Effector CD4-positive, alpha-beta T cell (primary cell): ENCODE results near the gene KCNB1.

ENCODE experiments used
- DNase-seq: peaks from one replicate; pipeline ENCODE4 v3.0.0-alpha.2; 2020

The KCNB1 gene

DNA sequence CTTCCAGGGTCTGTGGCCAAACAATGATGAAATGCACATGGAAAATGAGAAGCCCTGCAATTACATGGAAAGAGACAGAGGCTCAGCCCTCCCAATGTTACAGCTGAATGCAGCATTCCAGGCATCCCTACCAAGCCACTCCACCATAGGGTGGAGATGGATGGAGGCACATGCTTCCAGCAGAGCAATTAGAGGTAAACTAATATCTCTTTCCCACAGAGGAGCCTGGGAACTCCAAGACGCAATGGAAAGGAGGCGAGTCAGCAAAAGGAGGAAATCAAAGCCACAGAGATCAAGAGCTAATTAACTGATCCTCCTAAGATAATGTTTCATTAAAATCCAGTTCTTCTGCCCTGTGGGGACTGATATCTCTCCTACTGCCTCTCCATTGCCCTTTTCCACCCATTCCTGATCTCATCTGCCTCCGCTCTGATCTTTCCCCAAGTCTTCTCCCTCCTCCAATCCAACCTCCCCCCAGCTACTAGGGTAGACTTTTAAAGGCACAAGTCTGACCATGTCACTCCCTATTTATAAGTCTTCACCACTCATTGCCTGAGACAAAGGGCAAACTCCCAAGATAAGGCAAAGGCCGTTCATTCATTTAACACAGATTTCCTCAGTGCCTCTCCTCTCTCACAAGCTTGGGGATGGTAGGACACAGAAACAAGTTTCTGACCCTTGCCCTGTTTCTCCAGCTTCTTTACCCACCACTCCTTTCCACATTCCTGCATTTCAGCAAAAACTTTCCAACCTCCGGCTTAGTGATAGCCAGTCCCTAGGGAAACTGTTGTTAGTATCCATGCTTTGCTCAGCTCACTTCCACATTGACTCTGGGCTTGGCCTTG is 14.3 kb upstream of the KCNB1 start:
- no peak for DNase-seq

DNA sequence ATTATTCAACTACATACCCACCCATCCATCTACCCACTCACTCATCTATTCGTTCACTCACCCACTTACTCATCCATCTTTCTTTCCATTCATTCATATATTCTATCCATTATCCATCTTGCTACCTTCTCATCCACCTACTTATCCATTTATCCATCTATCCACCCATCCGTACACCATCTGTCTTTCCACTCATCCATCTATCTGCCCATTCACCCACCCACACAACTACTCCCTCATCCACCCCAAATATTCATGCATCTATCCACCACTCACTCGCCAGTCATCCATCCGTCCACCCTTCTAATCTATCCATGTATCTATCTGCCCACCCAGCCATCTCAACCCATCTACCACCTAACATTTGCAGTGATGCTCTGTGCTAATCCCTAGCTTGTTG is 13.6 kb upstream of the KCNB1 start:
- DNase-seq = no peak

DNA sequence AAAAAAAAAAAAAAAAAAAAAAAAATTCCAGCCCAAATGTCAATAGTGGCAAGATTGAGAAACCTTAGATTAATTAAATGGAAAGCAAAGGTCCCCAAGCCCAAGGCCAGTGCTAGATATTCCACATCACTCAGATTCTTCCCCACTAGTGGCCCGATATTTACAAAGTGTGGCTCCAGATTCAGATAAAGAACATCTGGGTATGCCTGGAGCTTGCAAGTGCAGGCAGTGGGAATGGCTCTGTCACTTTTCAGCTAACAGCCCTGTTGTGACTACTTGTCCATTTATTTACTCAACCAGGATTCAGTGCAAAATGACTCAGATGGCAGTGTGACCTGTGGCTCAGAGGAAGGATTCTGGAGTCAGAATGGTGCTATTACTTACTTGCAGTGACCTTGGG is 8.2 kb upstream of the KCNB1 start:
- DNase-seq = no peak

DNA sequence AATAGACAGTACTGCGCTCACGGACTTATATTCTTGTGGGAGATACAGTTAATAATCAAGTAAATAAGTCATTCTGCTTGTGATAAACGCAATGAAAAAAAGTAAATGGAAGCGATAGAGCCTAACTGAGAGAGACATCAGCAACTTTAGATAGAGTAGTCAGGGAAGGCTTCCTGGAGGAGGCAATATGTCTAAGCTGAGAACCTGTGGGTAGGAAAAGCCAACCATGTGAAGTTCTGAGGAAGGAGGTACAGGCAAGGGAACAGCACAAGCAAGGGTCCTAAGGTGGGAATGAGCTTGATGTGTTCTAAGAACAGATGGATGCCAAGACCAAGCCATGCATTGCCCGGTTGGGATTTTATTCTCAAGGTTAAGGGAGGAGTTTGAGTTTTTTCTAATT is 7.2 kb upstream of the KCNB1 start:
- no peak for DNase-seq

DNA sequence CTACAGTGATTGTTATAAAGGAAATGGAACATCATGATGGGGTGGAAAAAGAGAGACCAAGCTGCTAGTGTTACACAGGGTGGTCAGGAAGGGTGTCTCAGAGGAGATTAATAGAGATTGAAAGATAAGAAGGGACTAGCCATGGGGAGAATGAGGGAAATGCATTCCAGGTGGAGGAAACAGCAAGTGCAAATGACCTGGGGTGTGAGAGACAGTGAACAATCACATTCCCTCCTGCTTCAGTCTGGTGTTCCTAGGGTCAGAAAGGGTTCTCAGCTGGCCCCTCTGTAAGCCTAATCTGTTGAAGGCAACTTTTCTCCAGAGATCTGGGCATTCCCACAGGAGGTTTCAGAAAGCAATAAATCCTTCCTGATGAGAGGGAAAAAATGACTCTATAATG is 3.6 kb upstream of the KCNB1 start:
- DNase-seq = no peak

DNA sequence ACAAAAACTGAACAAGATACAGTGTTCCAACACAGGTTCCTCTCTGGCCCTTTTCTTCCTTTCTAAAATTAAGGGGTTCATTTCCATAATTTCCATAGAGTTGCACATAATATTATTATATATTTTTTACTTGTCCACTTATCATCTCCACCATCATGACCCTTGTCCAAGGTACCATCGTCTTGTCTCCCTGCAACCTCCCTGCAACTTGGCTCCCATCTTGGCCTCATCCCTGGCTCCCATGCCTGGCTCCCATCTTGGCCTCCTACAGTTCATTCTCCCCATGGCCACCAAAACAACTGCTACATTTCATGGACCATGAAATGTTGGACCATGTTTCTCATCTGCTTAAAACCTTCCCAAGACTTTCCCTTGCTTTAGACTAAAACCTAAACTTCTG is 3.1 kb upstream of the KCNB1 start:
- DNase-seq = no peak

DNA sequence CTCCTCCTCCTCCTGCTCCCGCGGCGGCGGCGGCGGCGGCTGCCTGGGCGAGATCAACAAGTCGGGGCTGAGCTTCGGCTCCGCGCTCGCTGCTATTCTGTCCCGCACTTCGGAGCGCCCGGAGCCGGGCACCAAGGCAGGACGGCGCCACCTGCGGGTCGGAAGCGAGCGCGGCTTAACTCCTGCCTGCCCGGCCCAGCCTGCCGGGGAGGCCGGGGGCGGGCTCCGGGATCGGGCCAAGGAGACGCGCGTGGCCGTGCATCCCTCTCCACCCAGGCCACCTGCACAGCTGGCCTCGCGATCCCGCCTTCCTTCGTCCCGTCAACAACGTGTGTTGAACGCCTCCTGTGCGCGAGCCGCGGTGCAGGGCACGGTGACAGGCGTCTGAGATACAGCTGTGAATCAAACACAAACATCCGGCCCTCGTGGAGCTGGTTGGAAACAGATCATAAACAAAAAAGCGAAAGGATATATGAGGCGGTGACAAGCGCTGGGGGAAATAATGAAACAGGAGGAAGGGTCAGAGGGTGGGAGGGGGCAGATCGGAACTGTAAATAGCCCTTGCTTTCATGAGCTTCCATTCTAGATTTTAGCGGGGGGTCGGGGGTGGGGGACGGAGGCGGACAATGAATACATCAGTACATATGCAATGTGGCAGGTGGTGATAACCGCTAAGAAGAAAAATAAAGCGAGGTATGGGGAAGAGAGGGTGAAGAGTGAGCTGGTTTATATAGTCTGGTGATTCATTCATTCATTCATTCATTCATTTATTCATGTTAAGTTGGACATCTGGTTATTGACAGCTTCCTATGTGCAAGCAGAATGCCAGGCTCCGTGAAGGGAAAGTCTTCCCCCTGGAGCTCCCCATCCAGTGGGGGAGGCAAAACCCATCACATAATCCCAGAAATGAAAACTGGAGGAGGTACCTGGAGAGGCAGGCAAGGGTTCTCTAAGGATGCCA is 2.0 kb upstream of the KCNB1 start:
- DNase-seq = peak; percentile 16

DNA sequence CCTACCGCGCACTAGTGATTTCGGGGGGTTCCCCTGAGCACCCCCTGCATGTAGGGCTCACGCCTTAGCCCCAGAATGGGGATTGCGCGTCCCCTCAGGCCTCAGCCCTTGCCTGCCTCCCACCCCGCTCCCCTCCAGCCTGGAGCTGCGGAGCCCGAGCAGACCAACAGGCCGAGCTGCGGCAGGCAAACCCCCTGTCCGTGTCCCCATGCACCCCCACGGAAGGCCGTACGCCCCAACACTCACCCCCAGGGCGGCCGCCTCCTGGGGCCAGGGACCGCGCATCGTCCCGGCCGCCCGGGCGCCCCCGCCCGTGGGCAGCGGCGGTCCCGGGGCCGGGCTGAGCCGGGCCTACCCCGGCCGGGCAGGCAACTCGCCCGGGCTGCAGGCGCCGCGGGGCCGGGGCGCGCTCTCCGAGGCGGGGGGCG is 1.2 kb upstream of the KCNB1 start:
- no peak for DNase-seq

DNA sequence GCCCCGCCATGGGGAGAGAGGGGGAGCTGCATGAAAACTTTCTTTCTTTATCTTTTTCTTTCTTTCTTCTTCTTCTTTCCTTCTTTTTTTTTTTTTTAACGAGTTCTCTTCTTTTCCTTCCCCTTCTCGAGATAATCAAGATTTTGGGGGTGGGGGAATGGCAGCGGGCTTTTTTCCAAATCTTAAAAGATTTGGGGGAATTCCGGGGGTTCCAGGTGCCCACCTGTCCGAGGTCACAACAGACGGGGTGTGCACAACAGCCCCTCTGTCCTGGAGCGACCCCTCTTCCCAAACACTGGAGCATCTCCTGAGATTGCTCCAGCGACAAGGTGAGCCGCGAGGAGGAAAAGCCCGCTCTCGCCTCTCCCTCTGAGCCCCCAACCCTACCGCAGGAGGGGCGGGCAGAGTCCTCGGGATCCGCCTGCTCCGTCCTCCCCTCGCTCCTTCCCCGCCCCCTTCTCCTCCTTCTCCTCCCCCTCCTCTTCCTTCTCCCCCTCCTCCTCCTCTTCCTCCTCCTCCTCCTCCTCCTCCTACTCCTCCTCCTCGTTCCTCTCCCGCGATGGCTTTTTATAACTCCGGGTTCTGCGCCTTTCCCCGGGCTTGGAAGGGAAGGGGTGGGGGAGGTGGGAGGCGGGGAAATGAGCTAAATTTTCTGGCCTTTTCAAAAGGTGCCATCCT is 689 bp upstream of the KCNB1 start:
- no peak for DNase-seq

DNA sequence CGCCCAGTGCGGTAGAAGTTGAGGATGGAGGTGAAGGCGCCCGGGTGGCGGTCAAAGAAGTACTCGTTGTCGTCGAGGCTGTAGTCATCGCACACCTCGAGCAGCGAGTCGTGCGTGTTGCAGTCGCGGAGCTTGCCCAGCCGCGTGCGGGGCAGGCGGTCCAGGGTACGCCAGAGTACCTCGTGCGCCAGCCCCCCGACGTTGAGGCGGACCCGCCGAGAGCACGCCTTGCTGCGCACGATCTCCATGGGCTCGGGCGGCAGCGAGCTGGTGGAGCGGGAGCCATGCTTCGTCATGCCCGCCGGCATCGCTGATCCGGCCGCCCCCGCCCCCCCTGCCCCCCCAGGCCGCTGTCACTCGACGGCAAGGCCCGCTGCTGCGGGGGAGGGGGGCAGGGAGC is 295 bp downstream of the KCNB1 start:
- no peak for DNase-seq

DNA sequence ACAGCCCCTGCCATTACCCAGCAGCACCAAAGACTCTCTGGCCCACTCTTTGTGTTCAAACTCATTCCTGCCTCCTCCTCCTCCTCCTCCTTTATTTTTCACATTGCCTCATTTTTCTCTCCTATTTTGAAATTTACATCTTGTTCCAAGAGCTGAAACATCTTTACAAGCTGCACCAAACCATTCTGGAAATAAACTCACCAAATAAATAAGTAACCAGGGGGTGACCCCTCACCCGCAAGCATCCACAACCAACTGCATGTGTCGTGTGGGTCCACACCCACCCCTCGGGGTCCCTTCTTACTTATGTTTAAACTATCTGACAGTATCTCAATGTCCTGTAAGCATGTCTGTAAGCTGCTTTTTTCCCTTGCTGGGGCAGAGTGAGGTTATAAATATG is 1.4 kb downstream of the KCNB1 start:
- DNase-seq = no peak

DNA sequence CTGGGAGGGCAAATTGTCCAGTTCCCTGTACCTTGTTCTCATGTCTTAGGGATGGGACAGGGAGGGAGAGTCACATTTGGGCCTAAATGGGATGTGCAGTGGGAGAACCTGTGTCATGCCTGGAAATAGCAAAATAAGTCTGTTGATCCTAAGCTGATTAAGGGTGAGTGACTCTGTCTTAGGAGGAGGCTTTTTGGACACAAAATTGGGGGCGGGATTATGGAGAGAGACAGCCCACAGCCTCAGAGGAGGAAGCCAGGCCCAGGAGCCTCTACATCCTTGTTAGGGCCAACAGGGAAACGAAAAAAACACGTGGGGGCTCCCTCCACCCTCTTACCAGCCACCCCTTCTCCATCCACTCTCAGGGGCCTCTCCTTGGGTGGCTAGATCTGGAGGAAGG is 2.2 kb downstream of the KCNB1 start:
- no peak for DNase-seq

DNA sequence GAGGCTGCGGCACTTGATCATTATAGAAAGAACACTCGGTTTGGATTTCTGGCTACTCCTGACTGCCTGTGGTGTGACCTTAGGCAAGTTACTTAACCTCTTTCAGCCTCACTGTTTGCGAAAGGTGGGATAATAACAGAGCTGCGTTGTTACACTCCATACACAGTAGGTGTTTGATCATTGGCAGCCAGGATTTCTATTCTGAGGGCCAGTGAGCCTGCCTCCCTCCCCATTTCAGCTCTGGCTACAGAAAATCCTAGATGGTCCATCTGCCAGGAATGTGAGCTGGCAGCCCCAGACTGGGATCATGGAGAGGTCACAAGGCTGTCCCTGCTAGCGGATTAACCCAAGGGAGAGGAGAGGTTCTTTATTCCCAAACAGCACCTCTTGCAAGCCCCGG is 2.7 kb downstream of the KCNB1 start:
- DNase-seq = no peak

DNA sequence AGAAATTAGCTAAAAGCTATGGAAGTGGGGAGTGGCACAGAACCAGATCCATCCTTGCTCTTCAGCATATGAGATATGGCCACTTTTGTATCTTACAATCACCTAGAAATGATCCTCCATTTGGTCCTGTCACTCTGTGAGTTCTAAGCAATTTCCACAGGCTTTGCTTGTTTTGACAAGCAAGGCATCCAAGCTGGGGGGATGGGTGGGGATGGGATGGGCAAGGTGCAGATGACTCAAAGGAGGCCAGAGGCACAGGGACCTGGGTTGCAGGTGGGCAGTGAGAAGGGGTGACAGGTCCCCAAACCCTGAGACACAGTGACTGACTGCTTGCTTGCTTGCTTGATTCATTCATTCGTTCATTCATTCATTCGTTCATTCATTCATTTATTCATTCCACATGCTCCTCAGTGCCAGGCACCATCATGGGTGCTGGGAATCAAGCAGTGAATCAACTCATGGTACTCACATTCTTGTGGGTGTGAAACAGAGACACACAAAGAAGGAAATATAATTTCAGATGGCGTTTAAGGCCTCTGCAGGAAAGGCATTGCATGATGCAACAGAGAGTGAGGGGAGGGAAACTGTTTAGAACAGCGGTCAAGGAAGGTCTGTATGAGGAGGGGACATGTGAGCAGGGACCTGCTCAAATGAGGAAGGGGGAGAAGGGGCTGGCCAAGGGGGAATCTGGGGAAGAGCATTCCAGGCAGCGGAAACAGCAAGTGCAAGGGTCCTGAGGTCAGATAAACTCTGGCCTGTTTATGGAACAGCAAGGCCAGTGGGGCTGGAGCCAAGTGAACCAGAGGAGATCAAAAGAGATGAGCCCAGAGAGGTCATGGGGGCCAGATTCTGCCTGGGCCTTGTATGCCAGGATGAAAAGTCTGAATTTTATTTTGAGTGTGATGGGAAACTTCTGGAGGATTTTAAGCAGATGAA is 3.4 kb downstream of the KCNB1 start:
- DNase-seq = no peak

DNA sequence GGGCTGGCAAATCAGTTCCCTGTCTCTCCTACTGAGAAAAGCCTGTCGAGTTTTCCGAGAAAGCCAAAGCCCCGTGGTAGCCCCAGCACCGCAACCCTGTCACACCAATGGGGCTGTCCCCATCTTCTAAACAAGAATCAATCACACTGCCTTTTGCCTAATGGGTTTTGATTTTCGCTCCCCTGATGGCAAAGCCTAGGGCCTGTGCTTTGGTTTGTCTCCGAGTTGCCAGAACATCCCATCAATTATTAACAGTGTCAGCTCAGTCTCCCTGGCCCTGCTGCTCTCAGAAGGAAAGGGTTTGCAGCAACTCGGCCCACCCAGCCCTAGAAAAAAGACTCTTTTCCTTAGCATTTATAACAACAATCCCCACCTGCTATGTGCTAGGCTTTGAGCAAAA is 4.2 kb downstream of the KCNB1 start:
- no peak for DNase-seq

DNA sequence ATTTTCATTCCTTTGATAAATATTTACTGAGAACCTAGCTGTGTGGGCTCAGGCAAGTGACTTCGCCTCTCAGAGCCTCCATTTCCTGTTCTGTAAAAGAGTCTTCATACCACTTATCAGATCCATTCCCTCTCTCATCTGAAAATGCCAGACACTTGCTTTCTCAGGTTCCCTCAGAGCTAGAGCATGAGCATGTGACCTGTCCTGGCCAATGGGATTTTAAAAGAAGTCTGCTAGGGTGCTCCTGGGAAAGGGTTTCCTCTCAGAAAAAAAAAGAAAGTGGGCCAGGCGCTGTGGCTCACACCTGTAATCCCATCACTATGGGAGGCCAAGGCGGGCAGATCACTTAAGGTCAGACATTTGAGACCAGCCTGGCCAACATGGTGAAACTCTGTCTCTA is 5.3 kb downstream of the KCNB1 start:
- DNase-seq = no peak

DNA sequence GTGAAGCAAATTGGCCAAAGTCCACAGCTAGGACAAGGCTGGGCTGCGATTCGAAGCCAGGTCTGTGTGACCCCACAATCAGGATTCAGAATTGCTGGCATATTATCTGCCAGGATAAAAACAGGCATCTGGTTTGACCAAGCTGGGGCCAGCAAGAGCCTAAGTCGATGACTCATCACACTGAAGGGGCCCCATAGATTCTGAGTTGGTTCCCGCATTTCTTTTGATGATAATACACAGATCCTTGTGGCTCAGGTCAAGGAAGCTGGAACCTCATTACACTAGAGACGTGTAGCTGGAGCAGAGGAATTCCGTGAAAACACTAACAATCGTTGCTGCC is 6.5 kb downstream of the KCNB1 start:
- no peak for DNase-seq

DNA sequence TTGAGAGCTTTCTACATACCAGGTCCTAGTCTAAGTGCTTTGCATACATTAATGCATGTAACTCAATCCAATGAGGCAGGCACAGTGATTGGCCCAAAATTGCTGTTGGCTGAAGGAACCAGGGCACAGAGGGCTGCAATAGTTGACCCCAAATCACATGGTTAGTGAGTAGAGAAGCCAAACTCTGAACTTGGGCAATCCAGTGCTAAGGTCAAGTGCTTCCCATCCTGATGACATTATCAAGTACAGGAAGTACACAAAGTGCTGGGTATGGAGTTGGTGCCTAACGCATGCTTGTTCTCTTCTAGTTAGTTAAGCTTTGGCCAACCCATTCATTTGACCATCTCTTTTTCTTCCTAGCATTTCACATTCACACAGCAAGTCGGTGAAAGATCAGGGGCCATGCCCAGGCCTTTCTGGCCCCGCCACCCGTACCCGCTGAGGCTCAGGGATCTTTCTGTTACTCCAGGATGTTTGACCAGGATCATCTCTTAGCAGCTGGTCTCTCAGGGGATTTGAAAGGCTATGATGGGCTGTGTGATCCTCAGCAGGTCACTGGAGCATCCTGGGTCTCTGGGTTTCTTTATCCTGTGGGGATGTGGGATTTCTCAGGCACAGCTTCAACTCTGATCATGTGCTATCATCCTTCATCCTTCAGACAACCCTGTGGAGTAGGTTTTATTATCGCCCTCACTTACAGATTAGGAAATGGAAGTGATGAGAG is 7.0 kb downstream of the KCNB1 start:
- no peak for DNase-seq

DNA sequence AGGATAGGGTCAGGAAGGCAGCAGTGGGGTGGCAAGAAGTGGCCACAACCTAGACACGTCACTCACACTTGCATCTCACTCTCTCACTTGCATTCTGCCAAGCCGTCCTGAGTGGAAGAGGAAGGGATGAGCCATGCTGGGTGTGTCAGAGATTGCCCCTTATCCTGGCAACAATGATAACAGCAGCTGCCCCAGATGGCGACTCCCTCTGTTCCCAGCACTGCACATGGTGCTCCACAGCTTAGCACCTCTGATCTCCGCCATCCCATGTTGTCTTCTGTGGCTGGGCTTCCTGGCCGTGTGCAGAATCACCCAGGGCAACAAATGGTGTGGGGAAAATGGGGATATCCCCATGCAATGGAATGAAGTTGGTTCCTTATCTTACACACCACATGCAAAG is 11.1 kb downstream of the KCNB1 start:
- no peak for DNase-seq

DNA sequence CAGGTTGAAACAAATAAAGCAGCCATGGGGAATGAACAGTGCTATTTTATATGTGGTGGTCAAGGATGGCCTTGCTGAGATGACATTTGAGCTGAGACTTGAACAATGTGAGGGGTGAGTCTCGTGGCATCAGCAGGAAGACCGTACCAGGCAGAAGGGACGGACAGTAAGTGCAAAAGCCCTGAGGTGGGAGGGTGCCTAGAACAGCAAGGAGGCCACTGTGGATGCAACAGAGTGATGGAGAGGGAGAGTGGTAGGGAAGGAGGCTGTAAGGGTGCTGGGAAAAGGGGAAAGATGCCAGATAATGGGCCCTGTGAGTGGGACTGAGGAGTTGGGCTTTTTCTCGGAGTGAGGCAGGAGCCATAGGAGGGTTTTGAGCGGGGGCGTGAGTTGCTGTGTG is 11.5 kb downstream of the KCNB1 start:
- no peak for DNase-seq

DNA sequence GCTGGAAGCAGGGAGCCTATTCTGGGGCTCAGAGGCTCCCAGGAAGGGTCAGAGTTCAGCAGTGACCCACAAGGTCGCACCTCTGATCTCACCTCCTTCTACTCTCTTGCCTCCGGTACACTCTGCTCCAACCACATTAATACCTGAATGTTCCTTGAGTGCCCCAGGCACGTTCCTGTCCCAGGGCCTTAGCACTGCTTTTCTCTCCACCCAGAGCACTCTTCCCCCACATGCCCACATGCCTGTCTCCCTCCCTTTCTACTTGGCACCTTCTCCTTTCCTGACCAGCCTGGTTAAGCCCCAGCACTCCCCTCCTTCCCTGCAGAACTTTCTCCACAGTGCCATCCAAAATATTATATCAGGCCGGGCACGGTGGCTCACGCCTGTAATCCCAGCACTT is 13.4 kb downstream of the KCNB1 start:
- no peak for DNase-seq

DNA sequence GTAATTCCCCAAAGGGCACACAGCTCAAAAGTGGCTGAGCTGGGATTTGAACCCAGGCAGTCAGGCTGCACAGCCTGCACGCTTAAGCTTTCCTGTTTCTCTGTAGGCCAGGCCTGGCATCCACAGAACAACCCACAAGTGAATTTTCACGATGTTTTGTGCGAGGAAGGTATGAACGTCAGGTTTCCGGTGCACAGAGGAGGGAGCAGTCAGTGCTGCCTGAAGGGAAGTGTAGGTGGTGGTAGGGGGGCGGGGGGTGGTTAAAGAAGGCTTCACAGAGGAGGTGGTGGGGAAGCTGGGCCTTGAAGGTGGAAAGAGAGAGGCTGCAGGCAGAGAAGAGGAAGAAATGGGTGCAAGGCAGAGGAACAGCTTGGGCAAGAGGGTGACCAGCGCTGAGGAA is 14.1 kb downstream of the KCNB1 start:
- DNase-seq = no peak
